Astrocyte of the cerebellum (primary cell): Measurements from ENCODE around the gene EPG5.

ENCODE experiments used
- DNase-seq: peaks from one replicate; pipeline ENCODE4 v3.0.0-alpha.2; 2011; ENCODE audit warnings: low read depth
- H3K4me3 ChIP-seq: 2 replicates; pipeline ENCODE4 v1.5.1; 2011; ENCODE audit warnings: mild to moderate bottlenecking, low read depth, low read length, moderate library complexity
- CTCF ChIP-seq: IDR thresholded peaks from 2 replicates; pipeline ENCODE4 v1.5.1; 2012; ENCODE audit warnings: low read length, low read depth, moderate library complexity, mild to moderate bottlenecking; ENCODE audit errors: missing control alignments
- in situ Hi-C: cut with HindIII; loops from 2 replicates; pipeline ENCODE4 v1.10.0; 2017; ENCODE audit warnings: low sequenced_read_pairs

Gene EPG5

GRCh38 chr18:45894818-45895217, 72.3 kb downstream of the EPG5 start:
- H3K4me3 ChIP-seq, result no peak overlapping the region
- no peak for TF ChIP-seq CTCF
- in situ Hi-C loops, result no loop called here
- DNase-seq, result no peak

GRCh38 chr18:45891806-45892205, 75.3 kb downstream of the EPG5 start:
- DNase-seq, result no peak
- no peak for TF ChIP-seq CTCF
- in situ Hi-C loops, result no loop called here
- H3K4me3 ChIP-seq, result no peak overlapping the region

GRCh38 chr18:45890606-45891005, 76.5 kb downstream of the EPG5 start:
- no peak for TF ChIP-seq CTCF
- in situ Hi-C loops, result no loop called here
- DNase-seq, result no peak
- no peak overlapping the region for H3K4me3 ChIP-seq

GRCh38 chr18:45889419-45890064, 77.6 kb downstream of the EPG5 start:
- in situ Hi-C loops, result no loop called here
- no peak for DNase-seq
- no peak overlapping the region for H3K4me3 ChIP-seq
- TF ChIP-seq CTCF, result no peak

GRCh38 chr18:45887585-45887984, 79.5 kb downstream of the EPG5 start:
- H3K4me3 ChIP-seq, result no peak overlapping the region
- no peak for DNase-seq
- TF ChIP-seq CTCF, result no peak
- in situ Hi-C loops, result no loop called here

- no peak overlapping the region for H3K4me3 ChIP-seq
- no peak for TF ChIP-seq CTCF
- no peak for DNase-seq
- in situ Hi-C loops, result no loop called here
These were observed 86.1 kb downstream of the EPG5 start for GRCh38 chr18:45880876-45881558.
